Non-pigmented ciliary epithelial cell (primary cell): ENCODE measurements around the gene PKNOX2.

ENCODE experiments used
- DNase-seq: peaks from one replicate; pipeline ENCODE4 v3.0.0-alpha.2; 2010; ENCODE audit warnings: low read depth

Gene PKNOX2

DNA sequence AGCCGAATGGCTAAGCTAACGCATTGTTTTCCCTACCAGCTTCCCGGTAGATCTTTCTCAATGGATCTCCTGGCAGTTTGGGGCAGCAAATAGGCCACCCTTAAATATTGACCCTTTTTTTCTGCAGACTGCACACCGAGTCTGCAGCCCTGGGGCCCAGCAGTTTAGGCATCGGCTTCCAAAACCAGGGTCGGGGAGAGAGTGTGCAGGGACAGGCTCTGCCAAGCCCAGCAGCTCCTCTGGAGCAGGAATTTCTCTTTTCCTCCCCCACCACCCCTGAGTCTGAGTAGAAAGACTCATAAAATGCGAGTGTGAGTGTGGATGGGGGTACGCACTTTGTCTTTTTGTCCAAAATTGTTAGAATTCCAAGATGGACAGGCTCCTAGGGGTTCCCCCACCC lies 218.3 kb downstream of the PKNOX2 start:
- DNase-seq, result no peak

DNA sequence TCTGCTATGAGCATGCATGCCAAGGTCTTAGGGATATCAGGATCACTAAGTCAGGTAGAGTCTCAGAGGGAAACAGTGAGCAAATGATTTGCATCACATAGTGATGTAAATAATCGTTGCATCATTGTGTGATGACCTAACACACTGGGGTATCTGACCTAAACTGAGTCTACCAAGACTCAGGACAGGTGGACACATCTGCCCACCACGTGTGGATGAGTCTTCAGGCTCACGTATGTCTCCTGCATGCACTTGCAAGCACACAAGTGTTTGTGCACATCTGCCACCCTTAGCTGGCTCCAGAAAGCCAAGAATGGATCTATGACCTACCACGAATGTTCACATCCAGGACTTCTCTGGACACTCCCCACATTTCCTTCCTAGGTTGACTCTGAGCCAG lies 220.3 kb downstream of the PKNOX2 start:
- no peak for DNase-seq

DNA sequence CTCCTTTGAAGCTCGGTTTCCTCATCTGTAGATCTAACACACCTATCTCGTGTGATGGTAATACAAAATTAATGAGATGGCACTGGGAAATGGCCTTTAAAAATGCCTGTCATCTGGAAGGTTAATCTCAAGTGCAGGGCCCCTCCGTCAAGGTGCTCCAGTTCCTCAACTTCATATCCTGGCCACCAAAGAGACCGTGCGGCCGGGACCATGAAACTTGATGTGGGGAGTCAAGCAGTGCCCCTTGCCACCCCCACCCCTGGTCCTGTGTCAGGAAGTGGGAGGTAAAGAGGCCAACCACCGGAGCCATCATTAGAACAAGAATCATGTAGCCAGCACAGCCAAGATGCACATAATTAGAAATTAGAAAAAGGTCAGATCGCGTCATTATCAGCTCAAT lies 223.3 kb downstream of the PKNOX2 start:
- DNase-seq, result no peak

DNA sequence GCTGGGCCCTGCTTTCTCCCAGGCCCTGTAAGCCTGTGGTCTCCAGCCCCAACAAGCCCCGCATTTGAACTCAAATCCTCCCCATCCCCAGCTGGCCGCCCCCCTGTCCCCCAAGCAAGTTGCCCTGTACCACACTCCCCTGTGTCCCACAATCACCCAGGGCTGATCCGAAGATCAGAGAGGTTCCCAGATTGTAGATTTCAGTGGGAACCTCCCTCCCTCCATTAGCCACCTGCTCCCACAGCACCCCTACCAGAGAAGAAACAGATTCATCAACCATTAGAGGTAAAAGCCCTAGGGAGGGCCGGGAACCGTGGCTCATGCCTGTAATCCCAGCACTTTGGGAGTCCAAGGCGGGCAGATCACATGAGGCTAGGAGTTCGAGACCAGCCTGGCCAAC lies 224.1 kb downstream of the PKNOX2 start:
- DNase-seq, result no peak

DNA sequence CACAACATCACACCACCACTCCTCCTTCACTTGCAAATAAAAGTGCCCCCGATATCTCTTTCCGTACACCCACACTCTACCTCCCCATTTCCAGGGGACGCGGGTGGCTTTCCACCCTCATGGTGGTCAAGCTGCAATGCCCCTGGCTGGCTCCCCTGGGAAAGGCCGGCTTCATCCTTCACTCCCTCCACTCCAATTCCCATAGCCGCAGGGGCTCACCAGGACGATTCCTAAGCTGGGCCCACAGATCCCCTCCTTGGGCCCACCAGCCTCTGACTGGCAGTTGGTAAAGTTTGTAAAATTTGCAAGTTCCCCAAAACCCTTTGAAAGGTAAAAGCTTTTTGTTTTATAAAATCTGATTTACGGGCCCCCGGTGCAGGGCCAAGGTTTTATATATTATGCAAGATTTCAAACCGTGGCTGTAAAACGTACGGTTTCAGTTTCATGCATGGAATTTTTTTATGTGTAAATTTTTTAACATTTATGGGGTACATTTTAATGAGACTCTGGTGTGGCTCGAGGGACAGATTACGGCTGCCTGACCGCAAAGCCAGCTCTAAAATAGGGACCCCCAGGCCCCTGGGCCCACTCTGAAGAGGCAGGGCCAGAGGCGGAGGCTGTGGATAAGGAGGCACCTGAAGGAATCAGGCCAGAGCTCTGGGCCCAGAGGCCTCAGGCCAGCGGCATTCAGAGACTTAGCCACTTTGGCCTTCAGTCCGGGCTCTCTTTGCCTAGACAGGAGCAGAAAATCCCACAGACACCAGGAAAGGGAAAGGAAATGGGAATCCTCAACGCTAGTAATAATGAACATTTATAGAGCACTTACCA lies 225.0 kb downstream of the PKNOX2 start:
- DNase-seq, result no peak

DNA sequence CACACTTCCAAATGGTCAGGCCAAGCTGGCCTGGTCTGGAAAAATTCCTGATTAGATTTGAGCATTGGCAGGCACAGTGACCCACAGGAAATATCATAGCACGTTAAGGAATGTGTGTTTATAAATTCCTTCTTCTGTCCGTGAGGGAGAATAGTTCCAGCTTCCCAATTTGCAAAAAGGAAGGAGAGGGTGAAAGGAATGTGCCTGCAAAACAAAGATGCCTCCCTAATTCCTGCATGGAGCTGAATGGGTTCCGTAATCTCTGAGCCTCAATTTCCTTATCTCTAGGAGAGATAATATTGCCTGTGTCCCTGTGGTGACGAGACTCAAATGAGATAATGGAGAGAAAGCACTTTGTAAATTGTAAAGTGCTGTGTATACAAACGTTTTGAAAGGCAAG lies 226.4 kb downstream of the PKNOX2 start:
- DNase-seq, result no peak

DNA sequence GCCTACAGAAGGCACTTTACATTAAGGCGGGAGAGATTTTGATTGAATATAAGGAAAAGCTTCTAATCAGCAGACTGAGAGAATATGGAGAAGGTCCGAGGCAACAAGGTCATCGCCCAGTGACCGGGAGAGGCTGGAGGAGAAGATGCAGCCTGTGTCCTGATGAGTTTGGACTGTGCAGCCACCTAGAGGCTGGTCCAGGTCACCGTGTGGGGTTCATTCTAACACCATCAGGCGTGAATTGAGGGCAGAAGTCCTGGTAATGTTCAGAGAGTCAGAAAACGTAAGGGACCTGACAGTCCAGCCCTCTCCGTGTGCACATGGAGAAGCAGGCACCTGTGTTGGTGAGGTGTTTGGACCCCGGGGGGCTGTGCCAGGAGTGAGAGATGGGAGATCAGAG lies 228.8 kb downstream of the PKNOX2 start:
- no peak for DNase-seq

DNA sequence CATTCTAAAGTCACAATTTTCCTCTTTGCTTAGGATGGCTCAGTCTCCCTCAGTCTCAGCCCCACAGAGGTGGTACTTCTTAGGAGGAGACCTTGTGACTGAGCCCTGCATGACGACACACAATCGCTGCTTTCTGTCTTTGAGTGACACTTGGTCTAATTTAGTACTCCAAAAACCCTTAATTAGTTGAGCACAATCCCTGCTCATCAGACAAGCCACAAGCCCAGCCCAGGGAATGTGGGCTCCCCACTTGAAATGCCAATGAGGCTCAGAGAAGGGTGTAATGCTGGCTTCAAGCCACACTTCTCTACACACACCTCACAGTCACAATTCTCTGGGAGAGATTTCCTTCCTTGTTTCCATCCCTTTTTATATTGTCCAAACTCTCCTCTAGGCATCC lies 229.7 kb downstream of the PKNOX2 start:
- no peak for DNase-seq

DNA sequence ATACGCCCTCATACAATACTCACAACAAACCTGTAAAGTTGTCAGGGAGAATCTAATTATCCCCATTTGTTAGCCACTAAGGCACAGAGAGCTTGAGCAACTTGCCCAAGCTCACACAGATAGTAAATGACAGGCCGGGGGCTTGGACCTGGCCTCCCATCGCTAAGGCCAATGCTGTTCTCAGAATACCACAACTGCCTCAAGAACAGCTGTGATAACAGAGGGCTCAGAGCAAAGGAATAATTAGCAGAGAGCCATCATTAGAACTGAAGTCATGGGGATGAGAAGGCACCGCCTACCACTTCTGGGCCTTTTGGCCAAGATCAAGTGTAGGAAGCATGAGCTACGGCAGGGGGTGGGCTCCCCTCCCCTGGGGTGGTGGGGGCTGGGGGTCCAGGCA lies 232.9 kb downstream of the PKNOX2 start:
- no peak for DNase-seq

DNA sequence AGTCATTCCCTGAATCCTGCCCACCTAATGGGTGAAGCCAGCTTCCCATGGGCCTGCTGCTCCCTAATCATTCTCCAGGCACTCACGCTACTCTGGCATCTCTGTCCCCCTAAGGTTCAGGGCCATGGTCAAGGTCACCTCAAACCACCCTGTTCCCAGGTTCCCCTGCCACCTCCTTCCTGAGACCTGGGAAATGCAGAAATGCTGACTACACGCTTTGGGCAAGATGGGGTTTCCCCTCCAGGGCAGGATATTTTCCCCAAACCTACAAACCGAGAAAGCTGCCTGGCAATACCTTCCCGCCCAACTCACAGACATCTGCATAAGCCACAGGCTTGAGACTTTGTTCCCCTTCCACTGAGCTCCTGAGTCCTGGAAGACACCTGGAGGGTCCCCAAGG lies 233.9 kb downstream of the PKNOX2 start:
- no peak for DNase-seq

DNA sequence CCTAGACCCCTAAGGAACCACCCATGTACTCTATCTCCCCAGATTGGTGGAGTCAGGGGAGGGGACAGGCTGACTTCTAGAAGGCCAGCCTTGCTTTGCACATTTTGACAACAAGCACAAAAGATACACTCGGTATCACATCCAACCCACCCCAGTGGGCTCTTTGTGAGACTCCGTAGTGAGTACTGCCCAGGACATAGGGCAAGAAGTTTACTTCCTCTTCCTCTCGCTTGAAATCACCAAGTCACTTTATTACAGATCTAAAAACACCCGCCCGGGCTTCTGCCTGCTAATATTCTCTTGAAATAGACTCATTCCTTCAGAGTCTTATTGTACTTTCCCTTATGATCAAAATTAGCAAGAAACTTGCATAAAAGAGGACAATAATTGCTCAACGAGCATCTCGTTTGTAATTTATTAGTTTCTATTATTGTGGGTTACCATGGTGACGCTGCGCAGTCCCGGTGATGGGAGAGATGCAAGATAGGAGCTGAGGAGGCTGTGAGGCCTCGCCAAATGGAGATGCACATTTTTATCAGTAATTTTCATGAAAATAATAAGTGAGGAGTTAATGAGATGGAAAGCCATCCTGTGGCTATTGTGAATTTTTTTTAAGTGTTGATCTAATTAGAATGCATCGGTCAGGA lies 234.6 kb downstream of the PKNOX2 start:
- no peak for DNase-seq

DNA sequence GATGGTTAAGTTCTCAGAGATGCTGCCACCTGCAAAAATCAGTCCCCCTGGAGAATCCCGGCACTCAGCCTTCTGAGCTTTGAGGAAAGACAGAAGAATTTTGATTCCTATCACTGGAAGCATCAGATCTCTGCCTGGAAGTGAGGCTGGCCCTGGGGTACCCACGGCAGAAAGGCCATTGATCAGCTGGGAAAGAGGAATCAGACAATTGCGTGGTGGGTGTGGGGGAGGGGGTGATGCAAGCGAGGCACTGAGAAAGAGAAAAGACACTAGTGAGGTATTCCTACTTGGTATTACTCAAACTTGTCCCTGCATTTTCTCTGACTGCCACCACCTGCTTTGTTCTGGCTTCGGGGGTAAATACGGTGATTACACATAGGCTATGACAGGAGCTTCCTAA lies 235.4 kb downstream of the PKNOX2 start:
- no peak for DNase-seq

DNA sequence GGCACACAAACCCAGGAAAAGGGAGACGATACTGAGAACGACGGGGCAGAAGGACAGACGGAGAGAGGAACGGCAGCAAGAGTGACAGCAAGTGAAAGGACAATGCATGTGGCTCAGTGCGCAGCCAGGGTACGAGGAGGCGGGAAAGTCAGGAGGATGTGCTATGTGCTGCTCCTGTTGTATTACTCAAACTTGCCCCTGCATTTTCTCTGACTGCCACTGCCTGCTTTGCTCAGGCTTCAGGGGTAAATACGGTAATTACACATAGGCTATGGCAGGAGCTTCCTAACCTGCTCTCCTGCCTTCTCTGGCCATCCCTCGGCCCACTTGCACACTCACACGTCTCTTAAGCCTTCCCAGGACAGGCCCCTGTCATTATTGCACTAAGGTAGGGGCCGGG lies 236.7 kb downstream of the PKNOX2 start:
- DNase-seq, result no peak

DNA sequence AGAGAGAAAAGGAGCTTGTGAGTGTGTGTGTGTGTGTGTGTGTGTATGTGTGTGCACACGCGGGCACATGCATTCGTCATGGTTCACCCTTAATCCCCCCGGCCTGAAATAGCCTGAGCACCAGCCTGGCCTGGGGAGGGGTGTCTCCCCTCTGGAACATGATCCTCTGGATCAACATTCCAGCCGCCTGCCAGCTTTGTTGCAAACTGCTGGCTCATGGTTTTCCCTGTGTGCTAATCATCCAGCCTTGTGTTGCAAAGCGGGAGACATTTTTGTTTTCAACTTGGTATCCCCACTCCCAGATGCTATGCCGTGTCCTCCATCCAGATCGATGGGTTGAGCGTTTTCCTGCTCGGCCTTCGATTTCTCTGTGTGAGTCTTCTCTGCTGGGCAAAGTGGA lies 237.2 kb downstream of the PKNOX2 start:
- DNase-seq, result no peak

DNA sequence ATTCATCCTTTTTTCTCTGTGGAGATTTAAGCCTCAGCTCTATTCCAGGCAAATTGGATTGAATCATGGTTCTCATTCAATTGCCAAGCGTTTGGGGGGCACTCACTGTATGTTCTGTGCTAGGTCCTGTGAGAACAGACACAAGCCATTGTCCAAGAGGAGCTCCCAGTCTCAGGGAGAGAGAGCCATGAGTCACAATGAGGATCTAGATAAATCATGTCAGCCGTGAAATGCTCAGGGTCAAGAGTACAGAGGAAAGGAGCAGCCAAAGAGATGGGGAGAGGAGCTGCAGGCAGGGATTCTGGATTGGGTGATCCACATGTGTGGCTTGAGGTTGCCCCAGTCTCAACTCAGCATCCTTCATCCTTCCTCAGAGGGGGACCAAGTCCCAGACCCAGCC lies 237.9 kb downstream of the PKNOX2 start:
- DNase-seq, result no peak

DNA sequence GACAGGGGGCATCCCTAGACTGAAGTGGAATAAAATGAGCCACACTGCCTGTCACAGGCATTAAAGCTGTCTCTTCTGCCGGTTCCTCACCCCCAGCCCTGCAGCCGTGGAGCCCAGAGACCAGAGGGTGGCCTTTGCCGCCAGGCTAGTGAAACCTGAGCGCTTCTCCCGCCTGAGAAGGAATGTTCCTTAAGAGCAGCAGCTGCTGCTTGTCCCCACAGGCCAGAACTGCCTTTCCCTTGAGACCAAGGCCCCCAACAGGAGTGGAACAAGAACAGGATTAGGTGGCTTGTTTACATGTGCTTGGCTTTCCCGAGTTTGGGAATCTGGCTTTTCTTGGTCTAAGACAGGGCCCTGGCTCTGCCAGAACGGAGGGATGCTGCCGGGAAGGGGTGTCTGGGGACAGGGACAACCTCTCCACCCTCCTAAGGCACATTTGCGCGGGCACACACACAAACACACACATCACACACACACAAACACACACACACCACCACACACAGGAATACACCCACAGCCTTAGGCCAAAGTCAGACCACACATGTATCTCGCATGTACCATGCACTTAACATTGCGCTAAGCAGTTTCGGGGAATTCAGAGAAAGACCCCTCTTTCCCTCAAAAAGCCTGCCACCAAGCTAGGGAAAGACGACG lies 239.7 kb downstream of the PKNOX2 start:
- no peak for DNase-seq

DNA sequence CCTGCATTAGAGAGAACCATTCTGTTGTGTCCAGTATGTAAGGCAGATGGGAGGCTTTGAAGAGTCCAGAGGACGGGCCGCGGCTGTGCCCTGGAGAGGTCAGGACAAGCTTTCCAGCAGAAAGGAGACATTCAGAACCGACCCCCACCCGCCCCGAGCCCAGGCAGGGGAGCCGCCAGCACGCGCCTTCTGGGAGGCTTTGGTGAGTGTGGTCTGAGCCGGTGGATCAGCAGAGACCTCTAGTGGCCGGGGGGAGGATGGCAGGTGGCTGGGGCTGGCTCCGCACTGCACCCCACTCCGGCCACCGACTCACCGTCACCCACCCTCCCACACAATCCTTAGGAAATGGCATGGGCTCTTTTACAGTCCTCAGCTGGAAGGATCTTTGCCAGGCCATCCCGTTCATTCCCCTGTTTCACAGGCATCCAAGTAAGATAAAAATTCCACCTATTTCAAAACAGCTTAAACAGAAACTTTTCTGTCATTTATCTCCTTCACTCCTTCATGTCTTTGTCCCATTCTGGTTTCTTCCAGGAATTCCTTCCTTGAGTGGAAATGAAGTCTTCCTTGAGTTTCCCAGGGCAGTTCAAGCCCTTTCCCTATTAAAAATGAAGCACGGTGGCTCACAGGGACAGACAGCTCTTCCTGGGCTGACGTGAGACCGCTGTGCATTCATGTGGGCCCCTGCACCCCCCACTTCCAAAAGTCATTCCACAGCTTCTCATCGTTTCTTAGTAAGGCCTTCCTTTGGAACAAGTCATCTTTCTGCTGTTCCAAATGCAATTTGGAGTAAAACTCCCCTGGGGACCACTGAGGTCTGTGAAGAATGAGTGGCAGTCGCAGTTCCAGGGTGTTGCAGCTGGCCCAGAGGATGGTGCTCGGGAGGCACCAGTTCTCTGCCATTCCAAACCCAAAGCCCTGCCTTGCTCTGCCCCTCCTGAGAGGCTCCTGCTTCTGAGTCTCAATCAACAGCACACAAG lies 240.6 kb downstream of the PKNOX2 start:
- DNase-seq, result no peak

DNA sequence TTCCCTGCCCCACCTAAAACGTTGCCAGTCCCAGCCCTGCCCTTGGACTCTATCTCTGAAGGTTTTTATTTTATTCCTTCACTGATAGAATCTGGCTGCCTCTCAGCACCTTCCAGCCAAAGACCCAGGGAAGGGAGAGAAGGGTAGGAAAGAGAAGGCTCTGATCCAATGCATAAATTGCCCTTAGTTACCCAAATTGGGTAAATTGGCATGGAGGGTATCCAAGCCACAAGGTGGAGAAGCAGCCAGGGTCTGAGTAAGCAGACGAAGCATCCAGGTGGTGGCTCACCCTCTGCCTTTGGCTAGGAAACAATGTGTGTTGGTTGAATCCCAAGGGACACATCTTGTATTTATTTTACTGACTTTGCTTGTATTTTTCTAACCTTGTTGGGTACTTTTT lies 242.5 kb downstream of the PKNOX2 start:
- DNase-seq, result no peak

DNA sequence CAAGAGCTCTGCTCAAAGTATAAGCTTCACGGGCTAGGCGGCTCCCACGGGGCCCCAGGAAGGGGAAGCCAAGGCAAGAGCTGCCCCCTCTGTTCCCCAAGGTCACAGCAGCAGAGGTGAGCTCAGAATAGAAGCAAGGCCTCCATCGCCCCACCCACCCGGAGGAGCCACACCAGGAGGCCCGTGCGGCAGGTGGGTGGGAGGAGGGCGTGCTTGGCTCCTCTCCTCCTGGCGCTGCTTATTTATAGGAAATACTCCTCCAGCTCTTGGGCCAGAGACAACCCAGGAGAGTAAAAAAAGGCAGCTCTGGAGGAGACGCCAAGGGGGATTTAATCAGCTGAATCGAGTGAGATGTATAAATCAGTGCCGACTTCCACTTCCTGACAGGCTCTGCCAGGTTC lies 243.8 kb downstream of the PKNOX2 start:
- DNase-seq, result no peak

DNA sequence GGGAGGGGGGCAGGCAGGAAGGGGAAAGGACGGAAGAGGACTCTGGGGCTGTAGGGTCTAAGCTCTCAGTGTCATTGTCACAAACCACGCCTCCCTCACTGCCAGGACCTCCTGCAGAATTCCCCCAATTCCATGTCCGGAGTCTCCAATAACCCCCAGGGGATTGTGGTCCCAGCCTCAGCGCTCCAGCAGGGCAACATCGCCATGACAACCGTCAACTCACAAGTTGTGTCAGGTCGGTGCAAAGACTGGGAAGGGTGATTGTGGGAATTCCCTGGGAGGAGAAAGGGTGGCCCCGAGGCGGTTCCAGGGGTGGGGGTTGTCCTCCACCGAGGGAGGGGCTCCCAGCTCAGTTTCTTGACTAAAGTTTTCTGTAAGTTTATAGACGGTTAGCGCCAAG lies 245.5 kb downstream of the PKNOX2 start:
- no peak for DNase-seq

DNA sequence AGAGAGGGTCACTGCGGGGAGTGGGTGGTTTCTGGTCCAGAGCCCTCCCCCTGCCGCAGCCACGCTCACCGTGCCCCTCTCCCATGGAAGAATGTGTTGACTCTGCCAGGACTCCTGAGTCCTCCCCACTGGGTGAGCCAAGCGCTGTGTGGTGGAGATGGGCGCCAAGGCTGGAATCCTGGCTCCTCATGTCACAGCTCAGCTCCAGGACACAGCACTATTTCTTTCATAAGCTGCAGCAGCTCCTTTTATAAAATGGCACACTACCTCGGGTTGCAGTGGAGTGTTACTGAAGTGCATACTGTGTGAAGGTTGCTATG lies 247.6 kb downstream of the PKNOX2 start:
- DNase-seq, result no peak

DNA sequence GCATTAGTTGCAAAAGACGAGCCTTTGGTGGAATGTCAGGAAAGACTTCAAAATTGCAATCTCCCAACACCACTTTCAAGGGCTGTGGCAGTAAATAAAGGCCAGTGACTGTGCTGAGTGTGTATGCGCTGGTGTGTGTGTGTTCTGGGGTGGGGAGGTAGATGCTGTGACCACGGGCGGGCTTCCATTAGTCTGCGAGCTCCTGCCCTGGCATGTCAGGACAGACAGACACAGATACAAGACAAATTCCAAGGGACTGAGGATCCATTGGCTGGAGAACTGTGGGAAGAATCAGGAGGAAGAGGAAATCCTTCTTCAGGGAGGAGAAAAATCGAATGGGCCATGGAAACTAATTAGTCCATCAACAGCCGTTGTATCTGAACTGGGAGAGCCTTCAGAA lies 248.0 kb downstream of the PKNOX2 start:
- DNase-seq, result no peak
